GM12878 (cell line): ENCODE measurements around the gene SASH1. TPM values are rescaled to one million over a fixed set of nuclear protein-coding genes. Genes with fewer than 3 reads are reported as not detected.

Experiments
- ASH2L ChIP-seq: fragments of 300-600, 200-600 bp; sonication (generic); IDR thresholded peaks from 2 replicates; pipeline ENCODE4 v1.6.1; 2017; ENCODE audit warnings: low read depth, mild to moderate bottlenecking, borderline replicate concordance
- CHD4 ChIP-seq: fragments of 200-600 bp; sonication (generic); IDR thresholded peaks from 2 replicates; pipeline ENCODE4 v1.6.1; 2016; ENCODE audit warnings: mild to moderate bottlenecking
- CREB1 ChIP-seq: IDR thresholded peaks from 2 replicates; pipeline ENCODE4 v1.6.1; 2012; ENCODE audit warnings: low read depth, mild to moderate bottlenecking, inconsistent platforms
- HDAC2 ChIP-seq: fragments of 200-600 bp; sonication (generic); IDR thresholded peaks from 2 replicates; pipeline ENCODE4 v1.6.1; 2017
- IRF4 ChIP-seq: IDR thresholded peaks from 2 replicates; pipeline ENCODE4 v1.6.1; 2011; ENCODE audit warnings: low read depth, low read length
- NR2C2 ChIP-seq: IDR thresholded peaks from 2 replicates; pipeline ENCODE4 v1.6.1; 2011; ENCODE audit warnings: borderline replicate concordance, low read depth; ENCODE audit not compliant: control insufficient read depth, insufficient read length
- PML ChIP-seq: IDR thresholded peaks from 2 replicates; pipeline ENCODE4 v1.6.1; 2012; ENCODE audit warnings: low read length, inconsistent platforms
- RBBP5 ChIP-seq: fragments of 200-600 bp; sonication (generic); conservative IDR thresholded peaks from 2 replicates; pipeline ENCODE4 v1.6.1; 2016
- SKIL ChIP-seq: fragments of 450-650 bp; IDR thresholded peaks from 2 replicates; pipeline ENCODE4 v1.6.1; 2017; ENCODE audit warnings: mild to moderate bottlenecking, low read depth, inconsistent platforms; ENCODE audit not compliant: poor library complexity, severe bottlenecking
- STAT3 ChIP-seq: IDR thresholded peaks from 2 replicates; pipeline ENCODE4 v1.6.1; 2011; ENCODE audit warnings: low read depth, low read length, improper control_type of control experiment
- ZNF274 ChIP-seq: IDR thresholded peaks from one replicate; pipeline ENCODE4 v1.8.0; 2011; ENCODE audit not compliant: insufficient read length, insufficient read depth
- ZNF384 ChIP-seq: IDR thresholded peaks from 2 replicates; pipeline ENCODE4 v1.6.1; 2012; ENCODE audit warnings: low read depth, mild to moderate bottlenecking, low read length, improper control_type of control experiment, borderline replicate concordance
- ZNF687 ChIP-seq: fragments of 450-650 bp; IDR thresholded peaks from 2 replicates; pipeline ENCODE4 v1.6.1; 2017; ENCODE audit warnings: mild to moderate bottlenecking, moderate library complexity
- polyA plus RNA-seq, 11 experiments: library from polyadenylated mRNA; depleted of rRNA in 4 of 11; unstranded in 6 of 11; stranded (reverse) in 5 of 11; fragments of >200 nt; fragmentation: Nextera tagmentation in 4 of 11; fragmentation: Illumina TruSeq in 1 of 11; extraction: Ambion mirVana in 4 of 11; extraction: Trizol in 1 of 11; gene quantifications; 1 replicate in 1 of 11; 2 replicates in 10 of 11; pipeline versions ENCODE4 v1.2.1 to v1.2.3, GENCODE V29; 2011 to 2016; ENCODE audit warnings: inconsistent platforms in 2 of 11, missing spikeins in 2 of 11, low read depth in 1 of 11
- total RNA-seq, 4 experiments: library from RNA; depleted of rRNA in 3 of 4; stranded (reverse); fragments of >200 nt in 3 of 4; fragmentation: Illumina TruSeq in 1 of 4; extraction: Trizol in 1 of 4; gene quantifications; 2 replicates each; pipeline versions ENCODE4 v1.2.1 to v1.2.3, GENCODE V29; 2013 to 2021
- TF ChIP-seq, protein P1 (sequence below): fragments of 450-650 bp; IDR thresholded peaks from 2 replicates; pipeline ENCODE4 v1.6.1; 2017; ENCODE audit warnings: mild to moderate bottlenecking

Gene SASH1
- total and polyA plus RNA-seq, 10 of the 15 experiments (the other 5 are each of a cell fraction or from before 2014, with no cell fraction given), result 0.01 to 0.73 (median 0.14) TPM; not detected in 4

DNA sequence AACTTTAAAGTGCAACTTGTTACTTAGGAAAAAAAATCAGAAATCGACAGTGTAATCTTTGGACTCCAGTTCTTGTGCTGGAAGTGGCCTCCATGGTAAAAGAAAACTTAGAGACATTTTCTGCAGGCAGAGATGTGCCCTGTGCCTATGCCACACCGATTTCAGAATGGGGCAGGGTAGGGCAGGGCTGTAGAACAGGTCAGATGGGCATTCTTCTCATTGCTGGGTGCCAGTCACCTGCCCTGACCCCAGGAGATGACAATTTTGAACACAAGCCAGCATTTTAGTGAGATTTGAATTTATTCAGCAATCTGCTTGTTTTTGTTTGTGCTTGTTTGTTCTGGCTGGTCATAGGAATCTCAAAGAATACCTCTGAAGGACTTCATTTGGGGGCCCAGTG is 63.3 kb downstream of the SASH1 start (continued):
- no peak for TF ChIP-seq ZNF687
- TF ChIP-seq, protein P1, sequence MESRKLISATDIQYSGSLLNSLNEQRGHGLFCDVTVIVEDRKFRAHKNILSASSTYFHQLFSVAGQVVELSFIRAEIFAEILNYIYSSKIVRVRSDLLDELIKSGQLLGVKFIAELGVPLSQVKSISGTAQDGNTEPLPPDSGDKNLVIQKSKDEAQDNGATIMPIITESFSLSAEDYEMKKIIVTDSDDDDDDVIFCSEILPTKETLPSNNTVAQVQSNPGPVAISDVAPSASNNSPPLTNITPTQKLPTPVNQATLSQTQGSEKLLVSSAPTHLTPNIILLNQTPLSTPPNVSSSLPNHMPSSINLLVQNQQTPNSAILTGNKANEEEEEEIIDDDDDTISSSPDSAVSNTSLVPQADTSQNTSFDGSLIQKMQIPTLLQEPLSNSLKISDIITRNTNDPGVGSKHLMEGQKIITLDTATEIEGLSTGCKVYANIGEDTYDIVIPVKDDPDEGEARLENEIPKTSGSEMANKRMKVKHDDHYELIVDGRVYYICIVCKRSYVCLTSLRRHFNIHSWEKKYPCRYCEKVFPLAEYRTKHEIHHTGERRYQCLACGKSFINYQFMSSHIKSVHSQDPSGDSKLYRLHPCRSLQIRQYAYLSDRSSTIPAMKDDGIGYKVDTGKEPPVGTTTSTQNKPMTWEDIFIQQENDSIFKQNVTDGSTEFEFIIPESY, result no peak
- no peak for TF ChIP-seq STAT3
- TF ChIP-seq NR2C2, result no peak
- no peak for TF ChIP-seq ZNF384
- TF ChIP-seq IRF4, result no peak
- TF ChIP-seq HDAC2, result no peak
- no peak for TF ChIP-seq CHD4
- TF ChIP-seq CREB1, result no peak
- no peak for TF ChIP-seq ASH2L
- no peak for TF ChIP-seq SKIL
- TF ChIP-seq RBBP5, result no peak
- no peak for TF ChIP-seq PML
- TF ChIP-seq ZNF274, result no peak
